KMS-11 (cell line): ENCODE data around the gene LGALSL.

Experiments used
- H2AFZ ChIP-seq: fragments of 200-600 bp; sonication (generic); 2 replicates; pipeline ENCODE4 v1.6.1; 2016; ENCODE audit warnings: antibody characterized with exemption, mixed run types, low read depth
- H3K27ac ChIP-seq: fragments of 200-600 bp; sonication (generic); 2 replicates; pipeline ENCODE4 v1.6.1; 2016; ENCODE audit warnings: mild to moderate bottlenecking, mixed run types
- H3K27me3 ChIP-seq: fragments of 200-600 bp; sonication (generic); 2 replicates; pipeline ENCODE4 v1.6.1; 2017; ENCODE audit warnings: mild to moderate bottlenecking, low read depth, mixed run types, moderate library complexity; ENCODE audit not compliant: insufficient read depth
- H3K36me3 ChIP-seq: fragments of 200-600 bp; sonication (generic); 2 replicates; pipeline ENCODE4 v1.6.1; 2017; ENCODE audit warnings: mild to moderate bottlenecking, mixed run types; ENCODE audit not compliant: insufficient read depth
- H3K4me1 ChIP-seq: fragments of 200-600 bp; sonication (generic); 2 replicates; pipeline ENCODE4 v1.6.1; 2016; ENCODE audit warnings: mild to moderate bottlenecking, low read depth, mixed run types; ENCODE audit not compliant: poor library complexity, severe bottlenecking
- H3K4me2 ChIP-seq: fragments of 200-600 bp; sonication (generic); 2 replicates; pipeline ENCODE4 v1.7.0; 2016; ENCODE audit warnings: mild to moderate bottlenecking, mixed run types
- H3K4me3 ChIP-seq: fragments of 200-600 bp; sonication (generic); IDR thresholded peaks from 2 replicates; pipeline ENCODE4 v1.6.1; 2017; ENCODE audit warnings: low read depth, low read length, mixed read lengths; ENCODE audit not compliant: insufficient read depth
- H3K79me2 ChIP-seq: fragments of 200-600 bp; sonication (generic); 2 replicates; pipeline ENCODE4 v1.6.1; 2016; ENCODE audit warnings: low read depth, mixed run types; ENCODE audit not compliant: insufficient read depth
- H3K9ac ChIP-seq: fragments of 200-600 bp; sonication (generic); 2 replicates; pipeline ENCODE4 v1.6.1; 2016; ENCODE audit warnings: mild to moderate bottlenecking, mixed run types
- H4K20me1 ChIP-seq: fragments of 200-600 bp; sonication (generic); 2 replicates; pipeline ENCODE4 v1.6.1; 2016; ENCODE audit warnings: mild to moderate bottlenecking, mixed run types; ENCODE audit not compliant: insufficient read depth
- CTCF ChIP-seq: fragments of 200-600 bp; sonication (generic); conservative IDR thresholded peaks from 2 replicates; pipeline ENCODE4 v1.6.1; 2017; ENCODE audit warnings: low read depth, mild to moderate bottlenecking, antibody characterized with exemption, low read length, moderate library complexity, mixed read lengths

The LGALSL gene

DNA sequence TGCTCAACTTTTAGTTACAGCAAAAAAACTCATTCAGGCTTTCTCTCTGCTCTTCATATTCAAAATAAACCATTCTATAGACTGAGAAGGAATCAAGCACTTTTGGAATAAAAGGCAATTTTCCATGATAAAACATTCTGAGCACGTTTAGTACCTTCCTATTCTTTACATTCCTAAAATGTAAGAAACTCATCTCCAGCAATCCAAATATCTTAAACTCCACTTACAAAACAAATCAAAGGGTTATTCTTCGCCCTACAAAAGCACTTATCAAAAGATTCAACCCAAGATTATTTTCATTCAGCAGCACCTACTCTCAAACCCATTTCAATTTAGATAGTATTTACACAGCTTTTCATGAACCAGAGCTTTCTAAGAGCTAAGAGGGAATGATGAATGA is 2.9 kb upstream of the LGALSL start:
- no peaks in the 10 kb centered on the region for H3K27me3 ChIP-seq
- H4K20me1 ChIP-seq, result no peaks in the 10 kb centered on the region
- no peak overlapping the region for H3K9ac ChIP-seq
- no peak overlapping the region for H3K4me2 ChIP-seq
- peaks cover 17% of the 10 kb centered on the region for H3K4me1 ChIP-seq
- H2AFZ ChIP-seq, result no peak overlapping the region
- H3K4me3 ChIP-seq, result no peak overlapping the region
- TF ChIP-seq CTCF, result no peak
- H3K79me2 ChIP-seq, result peaks cover under 1% of the 10 kb centered on the region; the same call in 1 of the 2 replicates
- no peak overlapping the region for H3K27ac ChIP-seq
- no peaks in the 10 kb centered on the region for H3K36me3 ChIP-seq

DNA sequence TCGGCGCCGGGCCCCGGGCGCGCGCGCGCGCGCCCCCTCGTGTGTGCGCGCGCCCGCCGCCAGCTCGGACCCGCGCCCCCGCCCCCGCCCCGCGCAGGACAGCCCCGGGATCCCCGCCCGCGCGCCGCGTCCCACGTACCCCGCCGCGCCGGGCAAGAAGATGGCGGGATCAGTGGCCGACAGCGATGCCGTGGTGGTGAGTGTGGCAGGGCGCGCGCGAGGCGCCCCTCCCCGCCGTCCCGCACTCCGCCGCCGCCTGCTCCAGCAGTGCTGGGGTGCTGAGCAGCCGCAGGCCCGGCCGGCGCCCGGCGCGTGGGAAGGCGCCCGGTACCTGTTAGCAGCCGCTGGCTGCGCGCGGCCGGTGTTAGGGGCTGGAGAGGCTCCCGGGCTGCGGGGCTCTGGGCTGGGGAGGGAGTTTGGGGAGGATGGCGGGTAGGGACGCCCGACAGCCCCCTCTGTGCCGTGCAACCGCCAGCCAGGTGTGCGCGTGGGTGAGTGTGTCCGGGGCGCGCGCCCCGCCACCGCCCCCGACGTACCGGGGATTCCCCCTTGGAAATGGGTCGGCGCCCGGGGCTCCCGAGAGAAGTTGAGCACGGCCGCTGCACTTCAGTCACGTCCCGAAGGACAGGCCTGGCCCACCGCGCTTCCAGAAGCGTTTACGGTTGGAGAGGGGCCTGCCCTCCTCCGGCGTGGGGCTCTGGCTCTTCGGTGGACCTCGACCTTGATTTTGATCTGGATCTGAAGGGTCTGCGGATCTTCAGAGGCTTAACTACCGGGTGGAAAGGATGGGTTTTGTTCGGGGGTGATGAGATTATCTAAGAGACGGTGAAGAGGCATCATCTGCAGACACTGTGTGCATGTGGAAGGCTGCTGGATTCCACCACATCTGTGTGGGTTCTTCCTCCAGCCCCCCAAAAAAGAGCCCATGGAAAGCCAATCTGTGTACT is 697 bp downstream of the LGALSL start:
- Histone ChIP-seq H3K79me2 (peaks cover 4% of the 10 kb centered on the region; the same call in 1 of the 2 replicates), H3K4me1 (peaks cover 11% of the 10 kb centered on the region), H3K4me3 (peak overlapping the region; percentile 87), H3K9ac (peak overlapping the region; percentile 73), H3K27me3 (no peaks in the 10 kb centered on the region), H2AFZ (peak overlapping the region; percentile 68), H4K20me1 (no peaks in the 10 kb centered on the region), H3K36me3 (no peaks in the 10 kb centered on the region), H3K4me2 (peak overlapping the region; percentile 50), H3K27ac (peak overlapping the region; percentile 45)
- TF ChIP-seq CTCF, result no peak

DNA sequence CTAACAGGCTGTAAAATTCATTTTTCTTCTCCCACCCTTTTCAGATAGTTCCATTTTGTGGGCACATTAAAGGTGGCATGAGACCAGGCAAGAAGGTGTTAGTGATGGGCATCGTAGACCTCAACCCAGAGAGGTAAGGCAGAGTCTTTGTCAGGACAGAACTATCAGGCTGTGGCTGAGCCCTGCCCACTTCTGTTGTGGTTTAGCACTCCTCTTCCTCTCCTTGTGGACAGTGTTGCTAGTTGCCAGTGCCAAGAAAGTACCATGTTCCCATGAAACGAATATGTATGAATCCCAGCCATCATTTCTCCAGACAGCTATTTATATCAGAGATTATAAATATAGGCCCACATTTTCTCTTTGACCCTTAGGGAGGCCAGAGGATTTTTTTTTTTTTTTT is 1.6 kb downstream of the LGALSL start:
- no peak for TF ChIP-seq CTCF
- Histone ChIP-seq H3K79me2 (peaks cover 4% of the 10 kb centered on the region; the same call in 1 of the 2 replicates), H2AFZ (no peak overlapping the region), H3K4me3 (no peak overlapping the region), H3K4me1 (peaks cover 11% of the 10 kb centered on the region), H3K36me3 (no peaks in the 10 kb centered on the region), H3K4me2 (peak overlapping the region; percentile 50), H3K9ac (no peak overlapping the region), H4K20me1 (no peaks in the 10 kb centered on the region), H3K27ac (no peak overlapping the region), H3K27me3 (no peaks in the 10 kb centered on the region)

DNA sequence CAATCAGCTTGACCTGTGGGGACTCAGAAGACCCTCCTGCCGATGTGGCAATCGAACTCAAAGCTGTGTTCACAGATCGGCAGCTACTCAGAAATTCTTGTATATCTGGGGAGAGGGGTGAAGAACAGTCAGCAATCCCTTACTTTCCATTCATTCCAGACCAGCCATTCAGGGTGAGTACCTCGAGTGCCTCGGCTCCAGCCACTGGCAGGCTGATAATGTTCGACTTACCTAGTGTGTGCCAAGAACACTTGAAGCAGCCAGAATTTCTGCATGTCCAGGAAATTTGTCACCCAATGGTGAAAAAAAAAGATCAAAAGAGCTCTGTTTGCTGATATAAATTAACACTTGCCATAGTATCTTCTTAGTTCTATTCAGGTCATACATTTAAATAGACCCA is 2.3 kb downstream of the LGALSL start:
- H3K27me3 ChIP-seq, result no peaks in the 10 kb centered on the region
- no peak overlapping the region for H2AFZ ChIP-seq
- H4K20me1 ChIP-seq, result no peaks in the 10 kb centered on the region
- H3K4me2 ChIP-seq, result 0 out of 2 replicates have a peak overlapping the region, but pooled peaks have one; percentile 50
- peaks cover 4% of the 10 kb centered on the region; the same call in 1 of the 2 replicates for H3K79me2 ChIP-seq
- no peak overlapping the region for H3K4me3 ChIP-seq
- no peaks in the 10 kb centered on the region for H3K36me3 ChIP-seq
- H3K9ac ChIP-seq, result no peak overlapping the region
- no peak overlapping the region for H3K27ac ChIP-seq
- peaks cover 11% of the 10 kb centered on the region for H3K4me1 ChIP-seq
- no peak for TF ChIP-seq CTCF
